Measurements from ENCODE around the gene LCLAT1. TPM values are rescaled to one million over a fixed set of nuclear protein-coding genes. Genes with fewer than 3 reads are reported as not detected.

Gene LCLAT1
- total RNA-seq, 2 donors from 2014 or later, result 18.8 to 28.2 TPM

DNA sequence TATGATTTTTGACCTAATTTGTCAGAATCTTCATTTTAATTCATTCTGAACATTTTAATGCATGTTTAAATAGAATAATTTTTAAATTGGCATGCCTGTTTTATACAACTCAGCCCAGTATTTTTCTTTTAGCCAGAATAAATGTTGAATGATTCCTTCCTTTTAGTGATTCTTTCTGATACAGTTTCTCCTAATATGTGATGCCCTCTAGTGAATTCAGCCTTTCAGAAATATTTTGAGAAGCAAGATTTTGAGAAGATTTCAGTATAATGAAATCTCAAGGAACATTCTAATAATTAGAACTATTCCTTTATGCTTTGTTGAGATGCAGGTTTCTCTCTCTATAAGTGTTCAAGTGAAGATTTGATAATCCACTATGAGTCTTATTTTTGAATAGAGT lies 28.5 kb downstream of the LCLAT1 start:
- Histone ChIP-seq H3K4me1 (replicated peaks) (no peaks in the 10 kb centered on the region), H3K9me3 (no peaks in the 10 kb centered on the region), H3K27ac (no peak overlapping the region), H3K27me3 (replicated peaks; ENCODE audit: insufficient read depth) (no peaks in the 10 kb centered on the region), H3K36me3 (no peaks in the 10 kb centered on the region), H3K4me3 (no peak overlapping the region)
- TF ChIP-seq CTCF (IDR thresholded peaks at IDR 0.05), result no peak
- TF ChIP-seq POLR2AphosphoS5 (IDR thresholded peaks at IDR 0.05), result no peak
- TF ChIP-seq POLR2A (IDR thresholded peaks at IDR 0.05), result no peak
- DNase-seq (ENCODE audit: low spot score), result no peak
- intact Hi-C loops (cut with DNase I), result no loop called here

GRCh38 chr2:30476636-30477035 lies 29.6 kb downstream of the LCLAT1 start:
- WGBS, result 92% methylated on average over 2 of the region's 2 CpGs
- Histone ChIP-seq H3K27me3 (replicated peaks; ENCODE audit: insufficient read depth) (no peaks in the 10 kb centered on the region), H3K27ac (no peak overlapping the region), H3K4me1 (replicated peaks) (no peaks in the 10 kb centered on the region), H3K36me3 (no peaks in the 10 kb centered on the region), H3K9me3 (no peaks in the 10 kb centered on the region), H3K4me3 (no peak overlapping the region)
- intact Hi-C loops (cut with DNase I), result no loop called here
- DNase-seq (ENCODE audit: low spot score), result no peak
- no peak for TF ChIP-seq CTCF (IDR thresholded peaks at IDR 0.05)
- no peak for TF ChIP-seq POLR2A (IDR thresholded peaks at IDR 0.05)
- no peak for TF ChIP-seq POLR2AphosphoS5 (IDR thresholded peaks at IDR 0.05)

- H3K36me3 ChIP-seq, result no peaks in the 10 kb centered on the region
- 76% methylated on average over 6 of the region's 6 CpGs for WGBS
- DNase-seq (ENCODE audit: low spot score), result no peak
- no peak overlapping the region for H3K27ac ChIP-seq
- intact Hi-C loops (cut with DNase I), result loop anchor here (5.0 kb wide), 1 partner anchor 249 kb away; the partner anchor contains the start of gene LBH
- TF ChIP-seq POLR2A (IDR thresholded peaks at IDR 0.05), result no peak
- no peak for TF ChIP-seq CTCF (IDR thresholded peaks at IDR 0.05)
- TF ChIP-seq POLR2AphosphoS5 (IDR thresholded peaks at IDR 0.05), result no peak
- no peaks in the 10 kb centered on the region for H3K27me3 ChIP-seq (replicated peaks; ENCODE audit: insufficient read depth)
- no peaks in the 10 kb centered on the region for H3K9me3 ChIP-seq
- no peak overlapping the region for H3K4me3 ChIP-seq
- H3K4me1 ChIP-seq (replicated peaks), result no peaks in the 10 kb centered on the region
Measured at GRCh38 chr2:30480703-30481322, 33.8 kb downstream of the LCLAT1 start.

GRCh38 chr2:30481323-30481800 lies 34.3 kb downstream of the LCLAT1 start:
- intact Hi-C loops (cut with DNase I), result loop anchor here (5.0 kb wide), 1 partner anchor 249 kb away; the partner anchor contains the start of gene LBH
- no peaks in the 10 kb centered on the region for H3K4me1 ChIP-seq (replicated peaks)
- H3K27ac ChIP-seq, result no peak overlapping the region
- no peak for TF ChIP-seq POLR2A (IDR thresholded peaks at IDR 0.05)
- TF ChIP-seq CTCF (IDR thresholded peaks at IDR 0.05), result no peak
- TF ChIP-seq POLR2AphosphoS5 (IDR thresholded peaks at IDR 0.05), result no peak
- no peaks in the 10 kb centered on the region for H3K27me3 ChIP-seq (replicated peaks; ENCODE audit: insufficient read depth)
- no peak overlapping the region for H3K4me3 ChIP-seq
- H3K36me3 ChIP-seq, result no peaks in the 10 kb centered on the region
- 83% methylated on average over 3 of the region's 3 CpGs for WGBS
- H3K9me3 ChIP-seq, result no peaks in the 10 kb centered on the region
- no peak for DNase-seq (ENCODE audit: low spot score)

DNA sequence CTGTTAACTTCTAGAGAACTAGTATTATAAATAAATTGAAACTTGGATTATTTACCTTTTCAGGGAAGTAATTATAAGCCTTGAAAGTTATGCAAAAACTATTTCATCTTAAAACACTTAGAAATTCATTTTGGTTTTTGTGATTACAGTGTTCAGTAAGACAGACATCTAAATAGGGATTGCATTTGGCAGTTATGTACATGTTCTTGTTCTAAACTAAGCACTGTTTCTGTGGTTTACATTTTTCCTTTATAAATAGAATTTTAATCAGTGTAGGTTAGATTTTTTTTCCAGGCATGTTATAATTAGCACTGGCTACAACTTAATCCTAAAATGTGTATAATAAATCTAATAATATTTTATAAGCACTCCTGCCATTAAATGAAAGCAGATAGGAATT lies 35.0 kb downstream of the LCLAT1 start:
- intact Hi-C loops (cut with DNase I), result loop anchor here (5.0 kb wide), 1 partner anchor 250 kb away; the partner anchor contains the start of gene LBH

More for the DNA sequence above, 35.0 kb downstream of the LCLAT1 start:
- H3K36me3 ChIP-seq, result no peaks in the 10 kb centered on the region
- no peaks in the 10 kb centered on the region for H3K4me1 ChIP-seq (replicated peaks)
- no peak for DNase-seq (ENCODE audit: low spot score)
- TF ChIP-seq POLR2AphosphoS5 (IDR thresholded peaks at IDR 0.05) (no peak), CTCF (IDR thresholded peaks at IDR 0.05) (no peak), POLR2A (IDR thresholded peaks at IDR 0.05) (no peak)
- H3K27ac ChIP-seq, result no peak overlapping the region
- H3K4me3 ChIP-seq, result no peak overlapping the region
- no peaks in the 10 kb centered on the region for H3K9me3 ChIP-seq
- no peaks in the 10 kb centered on the region for H3K27me3 ChIP-seq (replicated peaks; ENCODE audit: insufficient read depth)

All from prostate gland (tissue), 2 donors.